Activated T-helper 1 cell treated with anti-CD3 and anti-CD28 coated beads, Interleukin-12 subunit alpha, Interleukin-12 subunit beta, Interleukin-2, Interleukin-4 antibody, amounts not matched to agents 30 ng/mL and 10 ng/mL and 1 ng/mL, durations not matched to agents 14 hours and 24 hours and 36 hours (primary cell): ENCODE data around the gene PLCG2. TPM values are rescaled to one million over a fixed set of nuclear protein-coding genes. Genes with fewer than 3 reads are reported as not detected.
A peak's percentile ranks its signal among the peaks of the same experiment; 100 is the strongest.

Source experiments
- DNase-seq: peaks from one replicate; pipeline ENCODE4 v3.0.0; 2021; ENCODE audit warnings: low spot score
- H3K27ac Mint-ChIP-seq: one replicate; pipeline ENCODE4 v1.8.0; 2021; ENCODE audit warnings: mild to moderate bottlenecking, mixed read lengths
- H3K27me3 Mint-ChIP-seq: one replicate; pipeline ENCODE4 v1.8.0; 2022; ENCODE audit warnings: mild to moderate bottlenecking, moderate library complexity, mixed read lengths; ENCODE audit not compliant: insufficient read depth
- H3K36me3 Mint-ChIP-seq: one replicate; pipeline ENCODE4 v1.8.0; 2021; ENCODE audit warnings: low read depth, mixed read lengths
- H3K4me1 Mint-ChIP-seq: one replicate; pipeline ENCODE4 v1.8.0; 2021; ENCODE audit warnings: low read depth, mixed read lengths
- H3K4me3 Mint-ChIP-seq: one replicate; pipeline ENCODE4 v1.8.0; 2021; ENCODE audit warnings: mild to moderate bottlenecking, moderate library complexity, mixed read lengths
- H3K9me3 Mint-ChIP-seq: one replicate; pipeline ENCODE4 v1.8.0; 2021; ENCODE audit warnings: mixed read lengths
- intact Hi-C: fragments of 100-400 bp; cut with micrococcal nuclease; formaldehyde crosslinking; loops from one replicate; pipeline ENCODE4 v1.15.1; 2024
- total RNA-seq: library from RNA; stranded (reverse); gene quantifications from 2 replicates; pipeline ENCODE4 v1.2.3, GENCODE V29; 2022

Gene PLCG2
- total RNA-seq, 1 donor from 2014 or later, result 13.7 TPM

GRCh38 chr16:81785138-81785924 is 6.2 kb downstream of the PLCG2 start:
- Mint-ChIP-seq H3K36me3 (no peaks in the 10 kb centered on the region), H3K27ac (no peak overlapping the region), H3K4me3 (no peak overlapping the region), H3K9me3 (no peaks in the 10 kb centered on the region), H3K27me3 (peaks cover 22% of the 10 kb centered on the region), H3K4me1 (peaks cover 2% of the 10 kb centered on the region)
- DNase-seq, result no peak
- intact Hi-C loops, result no loop called here

GRCh38 chr16:81786321-81786720 is 7.2 kb downstream of the PLCG2 start:
- intact Hi-C loops, result no loop called here
- no peak overlapping the region for H3K4me3 Mint-ChIP-seq
- peaks cover 13% of the 10 kb centered on the region for H3K27me3 Mint-ChIP-seq
- H3K27ac Mint-ChIP-seq, result no peak overlapping the region
- no peaks in the 10 kb centered on the region for H3K4me1 Mint-ChIP-seq
- DNase-seq, result no peak
- H3K36me3 Mint-ChIP-seq, result peaks cover 5% of the 10 kb centered on the region
- H3K9me3 Mint-ChIP-seq, result no peaks in the 10 kb centered on the region

GRCh38 chr16:81786868-81787267 is 7.8 kb downstream of the PLCG2 start:
- no peak overlapping the region for H3K4me3 Mint-ChIP-seq
- no peak for DNase-seq
- no peaks in the 10 kb centered on the region for H3K9me3 Mint-ChIP-seq
- intact Hi-C loops, result no loop called here
- peaks cover 5% of the 10 kb centered on the region for H3K36me3 Mint-ChIP-seq
- H3K4me1 Mint-ChIP-seq, result no peaks in the 10 kb centered on the region
- H3K27me3 Mint-ChIP-seq, result peaks cover 10% of the 10 kb centered on the region
- H3K27ac Mint-ChIP-seq, result no peak overlapping the region

GRCh38 chr16:81787659-81788058 is 8.6 kb downstream of the PLCG2 start:
- peaks cover 5% of the 10 kb centered on the region for H3K36me3 Mint-ChIP-seq
- no peak for DNase-seq
- no peaks in the 10 kb centered on the region for H3K9me3 Mint-ChIP-seq
- H3K27ac Mint-ChIP-seq, result no peak overlapping the region
- H3K27me3 Mint-ChIP-seq, result peaks cover 8% of the 10 kb centered on the region
- intact Hi-C loops, result no loop called here
- H3K4me1 Mint-ChIP-seq, result no peaks in the 10 kb centered on the region
- H3K4me3 Mint-ChIP-seq, result no peak overlapping the region

- intact Hi-C loops, result loop anchor here (10.0 kb wide), 1 partner anchor 865 kb away; no protein-coding TSS in a partner anchor
- H3K9me3 Mint-ChIP-seq, result no peaks in the 10 kb centered on the region
These were observed 11.2 kb downstream of the PLCG2 start for GRCh38 chr16:81790277-81790676.

GRCh38 chr16:81790830-81791435 is 11.8 kb downstream of the PLCG2 start:
- intact Hi-C loops, result loop anchor here (10.0 kb wide), 1 partner anchor 864 kb away; no protein-coding TSS in a partner anchor
- no peaks in the 10 kb centered on the region for H3K27me3 Mint-ChIP-seq
- peaks cover 5% of the 10 kb centered on the region for H3K36me3 Mint-ChIP-seq
- no peak for DNase-seq
- H3K4me3 Mint-ChIP-seq, result no peak overlapping the region
- no peaks in the 10 kb centered on the region for H3K4me1 Mint-ChIP-seq
- H3K9me3 Mint-ChIP-seq, result no peaks in the 10 kb centered on the region
- no peak overlapping the region for H3K27ac Mint-ChIP-seq

More at GRCh38 chr16:81790277-81790676, 11.2 kb downstream of the PLCG2 start:
- H3K4me3 Mint-ChIP-seq, result no peak overlapping the region
- H3K27ac Mint-ChIP-seq, result no peak overlapping the region
- no peak for DNase-seq
- peaks cover 5% of the 10 kb centered on the region for H3K36me3 Mint-ChIP-seq
- H3K27me3 Mint-ChIP-seq, result peaks cover 3% of the 10 kb centered on the region
- H3K4me1 Mint-ChIP-seq, result no peaks in the 10 kb centered on the region

- peaks cover 5% of the 10 kb centered on the region for H3K36me3 Mint-ChIP-seq
- intact Hi-C loops, result loop anchor here (10.0 kb wide), 1 partner anchor 862 kb away; no protein-coding TSS in a partner anchor
- DNase-seq, result no peak
- H3K9me3 Mint-ChIP-seq, result no peaks in the 10 kb centered on the region
- peaks cover 17% of the 10 kb centered on the region for H3K4me1 Mint-ChIP-seq
- H3K27me3 Mint-ChIP-seq, result no peaks in the 10 kb centered on the region
- no peak overlapping the region for H3K4me3 Mint-ChIP-seq
- H3K27ac Mint-ChIP-seq, result no peak overlapping the region
These were observed 13.7 kb downstream of the PLCG2 start for GRCh38 chr16:81792828-81793227.

GRCh38 chr16:81795193-81795592 is 16.1 kb downstream of the PLCG2 start:
- Mint-ChIP-seq H3K4me1 (peaks cover 30% of the 10 kb centered on the region), H3K36me3 (peaks cover 5% of the 10 kb centered on the region), H3K27me3 (no peaks in the 10 kb centered on the region), H3K4me3 (no peak overlapping the region), H3K27ac (no peak overlapping the region), H3K9me3 (no peaks in the 10 kb centered on the region)
- no peak for DNase-seq
- intact Hi-C loops, result loop anchor here (5.0 to 10.0 kb wide), 5 partner anchors 37 to 1392 kb away; no protein-coding TSS in a partner anchor

- peaks cover 3% of the 10 kb centered on the region for H3K36me3 Mint-ChIP-seq
- H3K4me3 Mint-ChIP-seq, result no peak overlapping the region
- no peaks in the 10 kb centered on the region for H3K27me3 Mint-ChIP-seq
- DNase-seq, result no peak
- intact Hi-C loops, result loop anchor here (5.0 to 10.0 kb wide), 5 partner anchors 36 to 1391 kb away; no protein-coding TSS in a partner anchor
- H3K9me3 Mint-ChIP-seq, result no peaks in the 10 kb centered on the region
- no peak overlapping the region for H3K27ac Mint-ChIP-seq
- H3K4me1 Mint-ChIP-seq, result peaks cover 30% of the 10 kb centered on the region
These were observed 16.9 kb downstream of the PLCG2 start for GRCh38 chr16:81796035-81796434.

- Mint-ChIP-seq H3K27me3 (no peaks in the 10 kb centered on the region), H3K27ac (peak overlapping the region; percentile 85), H3K4me3 (no peak overlapping the region), H3K36me3 (no peaks in the 10 kb centered on the region), H3K4me1 (peaks cover 30% of the 10 kb centered on the region), H3K9me3 (no peaks in the 10 kb centered on the region)
- intact Hi-C loops, result loop anchor here (5.0 to 10.0 kb wide), 5 partner anchors 36 to 1391 kb away; no protein-coding TSS in a partner anchor
- DNase-seq, result no peak
These were observed 17.7 kb downstream of the PLCG2 start for GRCh38 chr16:81796583-81797346.

- Mint-ChIP-seq H3K27ac (peak overlapping the region; percentile 85), H3K36me3 (no peaks in the 10 kb centered on the region), H3K27me3 (no peaks in the 10 kb centered on the region), H3K4me3 (no peak overlapping the region), H3K9me3 (no peaks in the 10 kb centered on the region), H3K4me1 (peaks cover 30% of the 10 kb centered on the region)
- intact Hi-C loops, result loop anchor here (5.0 to 10.0 kb wide), 5 partner anchors 35 to 1390 kb away; no protein-coding TSS in a partner anchor
- no peak for DNase-seq
These were observed 18.4 kb downstream of the PLCG2 start for GRCh38 chr16:81797443-81797842.

- Mint-ChIP-seq H3K27me3 (no peaks in the 10 kb centered on the region), H3K27ac (peak overlapping the region; percentile 85), H3K36me3 (no peaks in the 10 kb centered on the region), H3K9me3 (no peaks in the 10 kb centered on the region), H3K4me3 (peak overlapping the region; percentile 45), H3K4me1 (peaks cover 30% of the 10 kb centered on the region)
- DNase-seq, result peak; percentile 5
- intact Hi-C loops, result loop anchor here (1.0 to 10.0 kb wide), 7 partner anchors 11 to 1389 kb away; partner anchors contain the start of gene PLCG2
These were observed 19.4 kb downstream of the PLCG2 start for GRCh38 chr16:81798311-81799137.
